Smooth muscle cell (in vitro differentiated cells): ENCODE results near the gene SEPSECS. TPM values are rescaled to one million over a fixed set of nuclear protein-coding genes. Genes with fewer than 3 reads are reported as not detected.

Experiments
- DNase-seq: peaks from one replicate; lab custom pipeline; 2025; ENCODE audit not compliant: unreplicated experiment; lab: John Stamatoyannopoulos, UW
- H2AFZ ChIP-seq: fragments of 200-600 bp; sonication (generic); 2 replicates; pipeline ENCODE4 v1.6.0; 2016; ENCODE audit warnings: antibody characterized with exemption, low read depth, mild to moderate bottlenecking
- H3F3A ChIP-seq: fragments of 200-600 bp; sonication (generic); 2 replicates; pipeline ENCODE4 v1.6.0; 2017; ENCODE audit warnings: antibody characterized with exemption, low read depth
- H3K27ac ChIP-seq: fragments of 200-600 bp; sonication (generic); 2 replicates; pipeline ENCODE4 v1.5.1; 2016; ENCODE audit warnings: low read depth, mild to moderate bottlenecking
- H3K27me3 ChIP-seq: fragments of 200-600 bp; sonication (generic); 2 replicates; pipeline ENCODE4 v1.6.1; 2016; ENCODE audit warnings: low read depth, mild to moderate bottlenecking
- H3K36me3 ChIP-seq: fragments of 200-600 bp; sonication (generic); 2 replicates; pipeline ENCODE4 v1.5.1; 2016; ENCODE audit warnings: low read depth
- H3K4me1 ChIP-seq: fragments of 200-600 bp; sonication (generic); 2 replicates; pipeline ENCODE4 v1.5.1; 2016; ENCODE audit warnings: low read depth
- H3K4me2 ChIP-seq: fragments of 200-600 bp; sonication (generic); 2 replicates; pipeline ENCODE4 v1.6.0; 2016; ENCODE audit warnings: mild to moderate bottlenecking
- H3K4me3 ChIP-seq: fragments of 200-600 bp; sonication (generic); 2 replicates; pipeline ENCODE4 v1.5.1; 2016; ENCODE audit warnings: mild to moderate bottlenecking
- H3K79me2 ChIP-seq: fragments of 200-600 bp; sonication (generic); 2 replicates; pipeline ENCODE4 v1.6.0; 2016; ENCODE audit warnings: low read depth, mild to moderate bottlenecking
- H3K9ac ChIP-seq: fragments of 200-600 bp; sonication (generic); 2 replicates; pipeline ENCODE4 v1.6.0; 2016; ENCODE audit warnings: low read depth
- H3K9me3 ChIP-seq: fragments of 200-600 bp; sonication (generic); replicated peaks from 2 replicates; pipeline ENCODE4 v1.5.1; 2016; ENCODE audit warnings: low read depth
- H4K20me1 ChIP-seq: fragments of 200-600 bp; sonication (generic); 2 replicates; pipeline ENCODE4 v1.6.0; 2016; ENCODE audit warnings: low read depth
- CTCF ChIP-seq: fragments of 200-600 bp; sonication (generic); IDR thresholded peaks from 2 replicates; pipeline ENCODE4 v1.5.1; 2017; ENCODE audit warnings: borderline replicate concordance, mild to moderate bottlenecking, antibody characterized with exemption; ENCODE audit not compliant: insufficient read depth, poor library complexity, severe bottlenecking
- WGBS: methylation state at CpG from one replicate; pipeline ENCODE4 v1.1.7; 2016; ENCODE audit warnings: low lambda C conversion rate; 5-methylcytosine and 5-hydroxymethylcytosine counted together
- polyA plus RNA-seq: library from polyadenylated mRNA; unstranded; fragments of >200 nt; fragmentation: Nextera tagmentation; extraction: Ambion mirVana; gene quantifications from 2 replicates; pipeline ENCODE4 v1.2.1, GENCODE V29; 2016
- total RNA-seq: library from RNA; depleted of rRNA; stranded (reverse); fragments of >200 nt; gene quantifications from 2 replicates; pipeline ENCODE4 v1.2.3, GENCODE V29; 2014

The SEPSECS gene
- total and polyA plus RNA-seq, 2 experiments from 2014 or later: 4.2 to 8.4 TPM

- Histone ChIP-seq H2AFZ (no peak overlapping the region), H4K20me1 (no peaks in the 10 kb centered on the region), H3K27me3 (no peaks in the 10 kb centered on the region), H3K9me3 (no peaks in the 10 kb centered on the region), H3F3A (no peaks in the 10 kb centered on the region), H3K4me3 (no peak overlapping the region), H3K4me2 (no peak overlapping the region), H3K79me2 (no peaks in the 10 kb centered on the region), H3K36me3 (no peaks in the 10 kb centered on the region), H3K27ac (no peak overlapping the region), H3K4me1 (no peaks in the 10 kb centered on the region), H3K9ac (no peak overlapping the region)
- DNase-seq: no peak
- WGBS: 97% methylated on average over 1 of the region's 1 CpG
- TF ChIP-seq CTCF: no peak
Observed at GRCh38 chr4:25080571-25080970, 79.7 kb downstream of the SEPSECS start.

DNA sequence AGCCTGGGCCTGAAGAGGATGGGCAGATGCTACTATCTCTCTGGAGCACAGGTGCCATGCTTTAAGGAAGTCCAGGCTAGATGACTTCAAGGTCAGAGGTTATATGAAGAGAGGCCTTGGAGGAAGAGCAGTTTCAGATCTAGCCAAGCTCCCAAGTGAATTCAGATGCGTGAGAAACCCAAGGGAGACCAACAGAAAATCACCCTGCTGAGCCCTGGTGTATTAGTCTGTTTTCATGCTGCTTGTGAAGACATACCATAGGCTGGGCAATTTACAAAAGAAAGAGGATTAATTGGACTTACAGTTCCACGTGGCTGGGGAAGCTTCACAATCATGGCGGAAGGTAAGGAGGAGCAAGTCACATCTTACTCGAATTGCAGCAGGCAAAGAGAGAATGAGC lies 81.7 kb downstream of the SEPSECS start:
- no peaks in the 10 kb centered on the region for H3K9me3 ChIP-seq
- no peaks in the 10 kb centered on the region for H3K36me3 ChIP-seq
- no peak overlapping the region for H3K4me3 ChIP-seq
- no peaks in the 10 kb centered on the region for H3K4me1 ChIP-seq
- WGBS: 85% methylated on average over 4 of the region's 4 CpGs
- no peaks in the 10 kb centered on the region for H3F3A ChIP-seq
- DNase-seq: no peak
- TF ChIP-seq CTCF: no peak
- H3K27me3 ChIP-seq: no peaks in the 10 kb centered on the region
- no peak overlapping the region for H3K9ac ChIP-seq
- H3K4me2 ChIP-seq: no peak overlapping the region
- no peaks in the 10 kb centered on the region for H4K20me1 ChIP-seq
- H3K27ac ChIP-seq: no peak overlapping the region
- no peak overlapping the region for H2AFZ ChIP-seq
- H3K79me2 ChIP-seq: no peaks in the 10 kb centered on the region

DNA sequence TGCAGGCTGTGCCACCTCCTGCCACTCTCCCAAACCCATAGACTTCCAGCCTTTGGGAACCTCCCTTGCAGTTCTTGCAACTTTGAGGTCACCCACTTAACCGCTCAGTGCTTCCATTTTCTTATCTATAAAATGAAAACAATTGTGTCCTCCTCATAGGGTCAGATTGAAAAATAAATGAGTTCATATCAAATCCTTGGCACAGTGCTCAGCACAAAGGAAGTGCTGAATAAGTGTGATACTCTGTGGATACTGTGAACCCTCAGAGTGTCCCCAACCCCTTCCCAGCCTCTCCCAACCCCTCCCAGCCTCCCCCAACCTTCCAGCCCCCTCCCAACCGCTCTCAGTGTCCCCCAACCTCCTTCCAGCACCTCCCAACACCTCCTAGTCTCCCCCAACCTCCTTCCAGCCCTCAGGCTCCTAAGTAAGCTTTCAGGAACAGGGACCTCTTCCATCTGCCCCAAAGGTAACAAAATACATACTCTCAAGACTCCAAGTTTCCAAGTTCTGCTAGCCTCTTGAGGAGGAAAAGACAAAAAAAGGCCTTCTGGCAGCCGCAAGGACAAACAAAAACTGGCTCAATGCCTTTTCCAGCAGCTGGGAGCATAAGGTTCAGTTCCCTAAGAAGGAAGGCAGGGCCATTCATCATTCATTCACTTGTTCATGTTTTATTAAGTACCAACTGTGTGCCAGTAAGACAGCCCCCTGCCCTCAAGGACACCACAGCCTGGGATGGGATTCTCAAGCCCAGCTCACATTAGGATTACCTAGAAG lies 83.4 kb downstream of the SEPSECS start:
- no peak overlapping the region for H2AFZ ChIP-seq
- H3K4me1 ChIP-seq: no peaks in the 10 kb centered on the region
- 100% methylated on average over 3 of the region's 3 CpGs for WGBS
- H3K9me3 ChIP-seq: no peaks in the 10 kb centered on the region
- no peak overlapping the region for H3K27ac ChIP-seq
- H3K9ac ChIP-seq: no peak overlapping the region
- H3K79me2 ChIP-seq: no peaks in the 10 kb centered on the region
- H3K4me3 ChIP-seq: no peak overlapping the region
- H3K27me3 ChIP-seq: no peaks in the 10 kb centered on the region
- H3K36me3 ChIP-seq: no peaks in the 10 kb centered on the region
- H4K20me1 ChIP-seq: no peaks in the 10 kb centered on the region
- no peak for DNase-seq
- no peaks in the 10 kb centered on the region for H3F3A ChIP-seq
- TF ChIP-seq CTCF: no peak
- H3K4me2 ChIP-seq: no peak overlapping the region

GRCh38 chr4:25075851-25076250 lies 84.4 kb downstream of the SEPSECS start:
- Histone ChIP-seq H3K4me2 (no peak overlapping the region), H3K4me1 (no peaks in the 10 kb centered on the region), H3K9ac (no peak overlapping the region), H4K20me1 (no peaks in the 10 kb centered on the region), H3K36me3 (no peaks in the 10 kb centered on the region), H3K27ac (no peak overlapping the region), H3K27me3 (no peaks in the 10 kb centered on the region), H3F3A (no peaks in the 10 kb centered on the region), H2AFZ (no peak overlapping the region), H3K4me3 (no peak overlapping the region), H3K9me3 (no peaks in the 10 kb centered on the region), H3K79me2 (no peaks in the 10 kb centered on the region)
- 63% methylated on average over 4 of the region's 4 CpGs for WGBS
- TF ChIP-seq CTCF: no peak
- no peak for DNase-seq
